C4-2B (cell line): ENCODE data around the gene PTPRN2.

Source experiments
- H3K27ac ChIP-seq: fragments of 450-650 bp; 2 replicates; pipeline ENCODE4 v1.5.1; 2017
- CTCF ChIP-seq: fragments of 450-650 bp; conservative IDR thresholded peaks from 2 replicates; pipeline ENCODE4 v1.5.1; 2017; ENCODE audit warnings: mild to moderate bottlenecking
- ZFX ChIP-seq: fragments of 450-650 bp; IDR thresholded peaks from 2 replicates; pipeline ENCODE4 v1.6.1; 2017

PTPRN2 gene

GRCh38 chr7:157667731-157668130, 919.9 kb downstream of the PTPRN2 start:
- TF ChIP-seq ZFX (no peak), CTCF (no peak)
- H3K27ac ChIP-seq = no peak overlapping the region

GRCh38 chr7:157667261-157667660, 920.4 kb downstream of the PTPRN2 start:
- H3K27ac ChIP-seq = no peak overlapping the region
- TF ChIP-seq ZFX (no peak), CTCF (no peak)

GRCh38 chr7:157666530-157667040, 921.0 kb downstream of the PTPRN2 start:
- TF ChIP-seq ZFX (no peak), CTCF (no peak)
- no peak overlapping the region for H3K27ac ChIP-seq

GRCh38 chr7:157665634-157665988, 922.0 kb downstream of the PTPRN2 start:
- H3K27ac ChIP-seq = peak overlapping the region; percentile 71

GRCh38 chr7:157664871-157665633, 922.6 kb downstream of the PTPRN2 start:
- peak overlapping the region; percentile 71 for H3K27ac ChIP-seq
- TF ChIP-seq CTCF (no peak), ZFX (peak; percentile 35; the same call in 1 of the 2 replicates)

- TF ChIP-seq ZFX (no peak), CTCF (no peak)
- peak overlapping the region; percentile 71 for H3K27ac ChIP-seq
These were observed 923.6 kb downstream of the PTPRN2 start for GRCh38 chr7:157664034-157664433.

- TF ChIP-seq ZFX (no peak), CTCF (no peak)
- H3K27ac ChIP-seq = peak overlapping the region; percentile 71
These were observed 924.5 kb downstream of the PTPRN2 start for GRCh38 chr7:157662981-157663716.
